NCI-H1417 (cell line): ENCODE measurements around the gene PHF2.

Source experiments
- DNase-seq, 3 experiments: peaks; one replicate each; lab custom pipeline; 2025; lab: John Stamatoyannopoulos, UW

The PHF2 gene

DNA sequence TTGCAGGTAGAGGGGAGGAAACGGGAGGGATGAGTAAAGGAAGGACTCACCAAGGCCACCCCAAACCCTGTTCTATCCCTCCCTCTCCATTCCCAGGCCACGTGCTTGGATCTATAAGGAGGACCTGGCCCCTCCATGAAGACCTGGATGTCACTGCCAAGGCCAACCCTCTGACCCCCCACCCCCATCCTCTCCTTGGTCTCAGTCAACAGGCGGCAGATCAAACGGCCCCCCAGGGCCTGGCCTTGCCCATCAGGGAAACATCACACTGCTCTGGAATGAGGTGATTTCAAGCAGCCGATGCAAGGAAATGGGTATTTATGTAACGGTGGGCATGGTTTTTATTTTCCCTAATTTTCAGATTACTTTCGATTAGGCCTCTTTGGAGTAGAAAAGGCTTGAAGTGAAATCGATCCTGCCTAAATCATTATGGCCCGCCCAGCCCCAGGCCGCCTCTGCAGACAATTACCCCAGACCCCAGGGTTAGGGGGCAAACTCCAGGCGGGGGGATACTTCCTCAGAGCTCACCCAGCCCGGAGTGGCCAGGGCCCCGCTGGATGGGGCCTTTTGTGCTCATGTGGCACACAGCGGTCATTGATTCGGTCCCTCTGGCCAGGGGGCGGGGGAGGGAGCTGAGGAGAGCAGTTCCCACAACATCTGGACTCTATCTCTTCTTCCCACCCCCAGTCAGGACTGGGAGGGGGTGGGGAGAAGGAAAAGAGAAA, 125.3 kb downstream of the PHF2 start:
- DNase-seq: no peak

DNA sequence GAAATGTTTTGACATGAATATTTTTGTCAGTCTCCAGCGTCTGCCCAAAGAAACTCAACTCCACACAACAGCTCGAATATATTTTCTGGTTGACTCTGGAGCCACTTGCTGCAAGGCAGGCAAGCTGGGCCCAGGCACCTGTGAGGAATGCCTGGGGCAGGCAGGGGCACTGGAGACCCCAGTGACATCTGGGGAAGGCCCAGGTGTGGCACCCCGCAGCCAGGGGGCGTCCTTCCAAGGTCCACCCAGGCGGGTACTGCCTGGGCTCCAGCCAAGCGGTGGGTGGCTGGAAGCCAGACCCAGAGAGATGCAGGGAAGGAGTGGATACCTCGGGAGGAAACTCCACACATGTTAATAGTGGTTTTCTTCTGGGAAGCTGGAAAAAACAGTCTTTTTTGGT, 125.9 kb downstream of the PHF2 start:
- DNase-seq: no peak

DNA sequence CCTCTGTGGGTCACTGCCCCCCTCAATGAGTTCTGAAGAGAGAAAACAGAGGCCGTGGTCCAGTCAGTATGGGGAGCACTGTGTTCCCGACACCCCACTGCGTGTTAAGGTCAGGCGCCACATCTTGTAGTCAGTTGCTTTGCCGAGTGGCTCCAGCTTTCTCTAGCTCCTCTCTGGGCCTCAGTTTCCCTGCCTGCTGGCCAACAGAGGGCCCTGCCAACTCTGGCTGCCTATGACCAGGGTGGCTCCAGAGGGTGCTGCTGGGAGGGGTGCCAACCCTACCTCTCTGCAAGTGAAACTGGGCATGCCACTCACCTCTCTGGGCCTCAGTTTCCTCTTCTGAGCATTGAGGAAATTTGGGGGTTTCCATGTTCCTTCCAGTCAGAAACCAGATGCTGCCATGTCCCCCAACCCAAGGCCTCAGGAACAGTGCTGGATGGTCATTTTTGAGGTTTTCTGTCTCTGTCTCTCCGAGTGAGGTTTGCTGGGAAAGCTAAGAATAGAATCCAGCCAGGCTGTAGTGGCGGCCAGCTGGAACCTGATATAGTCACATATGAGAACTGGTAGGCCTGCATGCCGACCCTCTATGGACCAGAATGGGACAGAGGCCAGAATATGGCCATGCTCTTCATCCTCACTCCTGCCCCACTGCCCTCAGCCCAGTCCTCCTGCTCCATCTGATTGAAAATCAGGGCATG, 132.1 kb downstream of the PHF2 start:
- no peak for DNase-seq

DNA sequence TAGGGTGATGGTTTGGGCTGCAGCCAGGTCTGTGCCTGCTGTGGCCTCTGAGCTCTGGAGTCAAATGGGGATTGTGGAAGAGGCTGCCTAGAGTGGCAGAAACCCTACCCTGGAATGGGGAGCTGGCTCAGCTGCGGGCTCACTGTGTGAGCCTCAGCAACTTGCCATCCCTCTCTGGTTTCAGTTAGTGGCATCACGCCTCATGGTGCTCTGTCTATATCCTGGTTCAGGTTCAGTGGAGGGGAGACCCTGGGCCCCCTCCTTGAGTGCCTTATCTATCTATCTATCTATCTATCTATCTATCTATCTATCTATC, 132.6 kb downstream of the PHF2 start:
- no peak for DNase-seq

DNA sequence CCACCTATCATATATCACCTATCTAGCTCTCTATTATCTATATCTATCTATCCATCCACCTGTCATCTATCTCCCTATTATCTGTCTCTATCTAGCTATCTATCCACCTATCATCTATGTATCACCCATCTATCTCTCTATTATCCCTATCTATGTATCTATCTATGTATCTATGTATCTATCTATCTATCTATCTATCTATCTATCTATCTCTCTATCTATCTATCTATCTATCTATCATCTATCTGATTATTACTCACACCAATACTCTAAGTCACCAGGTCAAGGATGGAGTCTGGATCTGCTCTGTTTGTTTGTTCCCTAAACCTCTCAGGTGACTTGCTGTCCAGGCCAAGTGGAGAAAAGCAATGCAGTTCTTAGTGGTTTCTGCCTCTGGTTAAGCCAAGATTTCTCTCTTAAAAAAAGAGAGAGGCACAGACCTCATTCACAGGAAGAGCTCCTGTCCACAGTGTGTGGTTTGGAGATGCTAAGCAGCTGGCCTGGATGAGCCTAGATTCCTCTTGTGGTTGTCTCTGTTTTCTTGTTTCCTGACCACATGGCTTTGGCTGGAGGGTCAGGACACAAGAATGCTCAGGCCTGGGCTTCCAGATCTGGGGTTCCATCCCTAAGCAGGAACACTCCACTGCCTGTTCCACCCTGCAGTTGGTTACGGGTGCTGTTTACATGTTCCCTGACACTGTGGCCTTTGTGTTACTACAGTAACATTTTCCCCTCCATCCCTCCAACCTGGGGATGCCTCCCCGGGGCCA, 133.4 kb downstream of the PHF2 start:
- DNase-seq: no peak

DNA sequence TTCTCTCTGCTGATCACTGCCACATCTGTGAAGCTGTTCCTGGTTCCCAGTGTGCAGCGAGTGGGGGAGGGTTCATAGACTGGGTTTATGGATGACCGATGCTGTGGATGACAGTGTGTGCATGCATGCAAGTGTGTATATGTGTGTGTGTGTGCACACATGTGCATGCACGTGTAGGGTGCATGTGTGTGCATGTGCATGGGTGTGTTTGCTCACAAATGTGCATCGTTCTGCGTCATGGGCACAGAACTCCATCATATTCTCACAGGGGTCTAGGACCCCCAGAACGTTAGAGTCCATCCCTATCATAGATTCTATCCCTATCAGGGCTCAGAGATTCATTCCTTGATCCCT, 134.0 kb downstream of the PHF2 start:
- DNase-seq: no peak

DNA sequence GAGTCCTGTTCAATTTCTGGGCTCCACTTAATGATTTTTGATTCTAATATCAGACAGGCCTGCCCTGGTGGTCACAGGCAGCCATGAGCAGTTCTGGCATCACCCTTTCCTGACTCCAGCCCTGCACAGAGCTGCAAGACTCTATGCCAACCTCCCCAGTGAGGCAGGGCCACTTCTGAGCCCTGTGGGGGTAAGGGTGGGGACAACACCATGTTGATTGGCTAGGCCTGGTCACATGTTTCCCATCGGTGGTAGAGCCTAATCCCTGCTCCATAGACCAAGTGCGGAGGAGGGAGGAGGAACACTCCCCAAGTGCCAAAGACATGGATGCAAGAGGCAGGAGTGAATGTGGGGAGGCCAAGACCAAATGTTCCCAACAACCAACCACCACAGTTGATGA, 134.6 kb downstream of the PHF2 start:
- DNase-seq: no peak

DNA sequence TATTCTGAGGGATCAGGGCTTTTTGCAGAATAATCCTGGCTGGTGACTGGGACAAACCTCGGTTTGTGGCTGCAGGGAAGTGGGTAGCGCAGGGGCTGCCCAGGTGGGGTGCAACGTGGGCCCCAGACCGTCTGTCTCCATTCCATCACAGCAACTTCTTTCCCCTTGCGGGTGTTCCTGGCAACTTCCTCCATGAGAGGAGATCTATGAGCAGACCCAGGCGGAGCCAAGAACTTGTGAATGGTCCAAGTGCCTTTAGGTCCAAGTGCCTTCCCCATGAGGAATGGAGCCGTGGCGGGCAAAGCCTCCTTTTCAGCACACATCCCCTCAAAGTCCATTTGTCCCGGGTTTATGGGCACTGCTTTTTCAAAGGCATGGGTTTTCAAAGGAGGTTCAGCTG, 136.5 kb downstream of the PHF2 start:
- no peak for DNase-seq

DNA sequence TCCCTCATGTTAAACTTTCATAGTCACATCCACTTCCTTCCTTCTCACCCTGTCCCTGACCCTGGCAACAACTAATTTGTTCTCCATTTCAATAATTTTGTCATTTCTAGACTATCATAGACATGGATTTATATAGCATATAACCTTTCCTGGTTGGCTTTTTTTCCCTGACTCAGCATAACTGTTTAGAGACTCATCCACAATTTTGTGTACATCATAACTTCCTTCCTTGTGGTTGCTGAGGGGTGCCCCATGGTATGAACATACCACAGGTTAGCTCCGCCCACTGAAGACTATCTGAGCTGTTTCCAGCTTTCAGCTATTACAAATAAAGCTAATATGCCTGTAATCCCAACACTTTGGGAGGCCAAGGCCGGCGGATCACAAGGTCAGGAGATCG, 137.3 kb downstream of the PHF2 start:
- no peak for DNase-seq

DNA sequence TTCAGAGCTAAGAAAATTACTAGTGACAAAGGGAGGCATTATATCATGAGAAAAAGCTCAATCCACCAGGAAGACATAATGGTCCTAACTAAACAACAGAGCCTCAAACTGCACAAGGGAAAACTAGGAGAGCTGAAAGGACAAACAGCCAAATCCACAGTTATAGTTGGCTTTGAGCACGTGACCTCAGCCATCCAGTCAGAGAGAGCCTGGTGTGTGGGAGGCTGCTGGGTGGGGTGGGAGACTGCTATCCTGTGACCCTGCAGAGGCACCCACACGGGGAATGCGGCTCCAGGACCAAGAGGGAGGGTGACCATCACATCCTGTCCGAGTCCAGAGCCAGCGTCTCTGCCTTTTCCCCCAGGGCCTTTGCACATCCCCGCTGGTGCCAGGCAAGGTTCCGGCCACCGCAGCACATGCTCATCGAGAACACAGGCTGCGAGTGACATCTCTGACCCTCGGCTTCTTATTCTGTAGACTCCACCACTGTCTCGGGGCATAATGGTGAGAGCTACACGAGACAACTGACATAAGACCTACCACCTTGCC, 145.1 kb downstream of the PHF2 start:
- no peak for DNase-seq

DNA sequence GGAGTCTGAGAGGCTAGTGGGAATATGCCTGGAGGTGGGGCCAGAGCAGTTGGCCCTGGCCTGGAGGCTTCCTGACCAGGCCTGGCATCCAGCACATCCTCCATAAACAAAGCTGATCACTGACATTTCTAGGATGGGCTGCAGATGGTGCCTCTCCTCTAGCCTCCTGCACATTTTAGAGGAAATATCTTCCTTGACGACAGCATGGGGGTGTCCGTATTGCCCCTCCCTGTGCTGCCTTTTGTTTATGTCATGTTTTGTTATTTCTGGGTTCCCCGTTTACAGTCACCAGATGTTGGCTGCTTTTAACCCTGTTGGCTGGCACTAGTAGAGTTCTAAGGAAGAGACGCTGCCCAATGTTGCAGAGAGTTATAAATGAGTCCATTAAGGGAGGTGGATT, 148.5 kb downstream of the PHF2 start:
- no peak for DNase-seq

DNA sequence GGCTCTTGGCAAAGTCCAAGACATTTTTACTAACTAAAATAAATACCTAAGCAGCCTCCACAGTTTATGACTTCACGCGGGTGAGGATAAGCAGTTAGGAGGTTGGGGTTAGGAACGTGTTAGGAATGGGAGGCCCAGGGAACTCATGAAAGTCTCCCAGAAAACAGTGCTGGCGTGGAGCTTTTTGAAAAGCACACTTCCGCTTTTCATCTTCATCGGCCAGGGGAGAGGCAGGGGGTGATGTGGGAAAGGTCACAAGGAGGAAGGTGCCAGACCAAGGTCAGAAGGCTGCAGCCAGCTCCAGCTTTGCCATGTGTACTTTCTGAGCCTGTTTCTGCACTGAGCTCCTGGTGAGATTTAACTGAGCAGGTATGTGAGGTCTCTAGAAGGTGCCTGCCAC, 149.0 kb downstream of the PHF2 start:
- no peak for DNase-seq

DNA sequence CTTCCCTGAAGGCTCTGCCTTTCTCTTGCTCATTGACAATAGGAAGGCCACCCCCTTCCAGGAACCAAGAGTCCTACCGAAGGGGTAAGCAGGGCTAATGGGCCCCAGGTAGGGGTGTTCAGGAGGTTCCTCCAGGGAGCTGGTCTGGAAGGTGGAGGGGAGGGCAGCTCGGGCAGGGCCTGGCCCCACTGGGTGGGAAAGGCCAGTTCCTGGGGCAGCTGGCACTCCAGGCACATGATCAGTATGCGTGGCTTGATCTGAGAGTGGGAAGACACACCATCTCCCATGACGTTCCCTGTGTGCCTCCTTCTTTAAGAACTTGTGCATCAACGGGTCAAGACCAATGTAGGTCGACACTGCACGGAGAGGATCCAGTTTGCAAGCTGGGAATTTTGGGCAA, 149.8 kb downstream of the PHF2 start:
- no peak for DNase-seq
